Keratinocyte (primary cell): ENCODE data around the gene GBX2. TPM values are rescaled to one million over a fixed set of nuclear protein-coding genes. Genes with fewer than 3 reads are reported as not detected.

Experiments
- DNase-seq: peaks from one replicate; pipeline ENCODE4 v3.0.0-alpha.2; 2011; ENCODE audit warnings: low read depth, missing footprints, low spot score
- FAIRE-seq: peaks from 2 replicates; lab custom pipeline; 2011; peaks lifted over from hg19 to GRCh38; lab: Jason Lieb, UNC
- H2AFZ ChIP-seq: 2 replicates; pipeline ENCODE4 v1.6.0; 2012; ENCODE audit warnings: low read length, control low read depth, inconsistent platforms; ENCODE audit not compliant: control insufficient read depth
- H3K27ac ChIP-seq: 2 replicates; pipeline ENCODE4 v1.5.1; 2011; ENCODE audit warnings: low read length; ENCODE audit not compliant: control insufficient read depth, insufficient read depth
- H3K27me3 ChIP-seq: 3 replicates; pipeline ENCODE4 v1.6.0; 2011; ENCODE audit warnings: low read length; ENCODE audit not compliant: control insufficient read depth, insufficient read depth; ENCODE audit errors: extremely low read depth
- H3K36me3 ChIP-seq, 2 experiments: 2 replicates in 1 of 2; 3 replicates in 1 of 2; pipeline ENCODE4 v1.5.1; 2011; ENCODE audit warnings: low read length in 2 of 2, mild to moderate bottlenecking in 1 of 2; ENCODE audit not compliant: control insufficient read depth in 2 of 2, insufficient read depth in 2 of 2; ENCODE audit errors: extremely low read depth in 1 of 2
- H3K4me1 ChIP-seq: 3 replicates; pipeline ENCODE4 v1.5.1; 2011; ENCODE audit warnings: low read length; ENCODE audit not compliant: control insufficient read depth, insufficient read depth; ENCODE audit errors: extremely low read depth
- H3K4me2 ChIP-seq: 3 replicates; pipeline ENCODE4 v1.6.0; 2011; ENCODE audit warnings: low read depth, low read length; ENCODE audit not compliant: control insufficient read depth, insufficient read depth; ENCODE audit errors: extremely low read depth
- H3K4me3 ChIP-seq, 3 experiments: fragments of 200-600 bp in 1 of 3; sonication (generic) in 1 of 3; 2 replicates in 2 of 3; 3 replicates in 1 of 3; pipeline ENCODE4 v1.5.1; 2011 to 2016; ENCODE audit warnings: low read length in 3 of 3, mild to moderate bottlenecking in 3 of 3, control low read depth in 2 of 3, inconsistent platforms in 1 of 3, low read depth in 1 of 3, mixed read lengths in 1 of 3, mixed run types in 1 of 3, moderate library complexity in 1 of 3; ENCODE audit not compliant: control insufficient read depth in 2 of 3, insufficient read depth in 2 of 3; ENCODE audit errors: extremely low read depth in 1 of 3
- H3K79me2 ChIP-seq: 2 replicates; pipeline ENCODE4 v1.6.0; 2012; ENCODE audit warnings: low read length; ENCODE audit not compliant: control insufficient read depth, insufficient read depth
- H3K9ac ChIP-seq: 3 replicates; pipeline ENCODE4 v1.6.0; 2011; ENCODE audit warnings: low read length; ENCODE audit not compliant: control insufficient read depth, insufficient read depth; ENCODE audit errors: extremely low read depth
- H3K9me1 ChIP-seq: 3 replicates; pipeline ENCODE4 v1.6.0; 2011; ENCODE audit warnings: low read length; ENCODE audit not compliant: control insufficient read depth, insufficient read depth; ENCODE audit errors: extremely low read depth
- H3K9me3 ChIP-seq: 2 replicates; pipeline ENCODE4 v1.5.1; 2012; ENCODE audit warnings: low read depth, low read length; ENCODE audit not compliant: control insufficient read depth
- H4K20me1 ChIP-seq: 3 replicates; pipeline ENCODE4 v1.6.0; 2011; ENCODE audit warnings: low read length; ENCODE audit not compliant: control insufficient read depth, insufficient read depth; ENCODE audit errors: extremely low read depth
- EZH2 ChIP-seq: IDR thresholded peaks from one replicate; pipeline ENCODE4 v1.6.1; 2012; ENCODE audit warnings: inconsistent platforms, mild to moderate bottlenecking, low read length, moderate library complexity
- dilution Hi-C: fragments of 300-500 bp; cut with MboI; formaldehyde crosslinking; loops from one replicate; pipeline ENCODE4 v1.7.0; 2020; ENCODE audit warnings: low sequenced_read_pairs; ENCODE audit not compliant: extremely low pct_ligation_motif_present
- polyA minus RNA-seq, 3 experiments: library from RNA; depleted of rRNA, polyadenylated mRNA; stranded (reverse); fragments of >200 nt; gene quantifications; 1 replicate in 1 of 3; 2 replicates in 1 of 3; 3 replicates in 1 of 3; pipeline ENCODE4 v1.2.3, GENCODE V29; 2011
- polyA plus RNA-seq, 5 experiments: library from polyadenylated mRNA; depleted of rRNA in 3 of 5; stranded (reverse) in 3 of 5; stranded (forward) in 1 of 5; unstranded in 1 of 5; fragments of >200 nt; gene quantifications; 1 replicate in 1 of 5; 2 replicates in 3 of 5; 3 replicates in 1 of 5; pipeline versions ENCODE4 v1.2.1 to v1.2.3, GENCODE V29; 2011 to 2012; ENCODE audit warnings: missing spikeins in 2 of 5, low read depth in 1 of 5, low replicate concordance in 1 of 5
- TF ChIP-seq, protein P1 (sequence below), 3 experiments: IDR thresholded peaks in 1 of 3; conservative IDR thresholded peaks in 1 of 3; optimal IDR thresholded peaks in 1 of 3; 2 replicates in 2 of 3; 3 replicates in 1 of 3; pipeline versions ENCODE3 to v1.5.1; 2011; ENCODE audit warnings: low read length in 3 of 3, mild to moderate bottlenecking in 3 of 3, moderate library complexity in 2 of 3, control low read depth in 1 of 3, inconsistent platforms in 1 of 3; ENCODE audit not compliant: insufficient read depth in 2 of 3; ENCODE audit errors: extremely low read depth in 1 of 3

Gene GBX2
- polyA plus RNA-seq (0.13 to 0.69 TPM (median 0.17 TPM) in 3 replicates), polyA minus RNA-seq (0.32 TPM in 1 of 3 replicates, not detected in the others)
- polyA plus RNA-seq (2011; ENCODE audit: low read depth): not detected
- polyA plus RNA-seq (2011; cell fraction: cytosol; rRNA removed): 0.07 and 0.23 TPM in 2 replicates
- 0.15 and 0.24 TPM in 2 replicates for polyA plus RNA-seq (2011; cell fraction: nucleus; rRNA removed)
- polyA plus RNA-seq (2012; ENCODE audit: low replicate concordance): 0.13 and 0.84 TPM in 2 replicates
- polyA minus RNA-seq (2011; cell fraction: cytosol; rRNA and poly(A)+ RNA removed): not detected
- polyA minus RNA-seq (2011; cell fraction: nucleus; rRNA and poly(A)+ RNA removed): not detected in 2 replicates

GRCh38 chr2:236168110-236169080 is at the start of gene GBX2:
TSS of gene GBX2 (minus strand) at chr2:236168386. CDS start at chr2:236167971, 415 bp downstream.
- no peaks in the 10 kb centered on the region for H3K79me2 ChIP-seq
- H3K9me3 ChIP-seq: no peaks in the 10 kb centered on the region
- H3K4me1 ChIP-seq: peaks cover 18% of the 10 kb centered on the region
- FAIRE-seq: no peak
- DNase-seq: no peak
- H3K27me3 ChIP-seq: peaks cover 89% of the 10 kb centered on the region
- TF ChIP-seq, protein P1, sequence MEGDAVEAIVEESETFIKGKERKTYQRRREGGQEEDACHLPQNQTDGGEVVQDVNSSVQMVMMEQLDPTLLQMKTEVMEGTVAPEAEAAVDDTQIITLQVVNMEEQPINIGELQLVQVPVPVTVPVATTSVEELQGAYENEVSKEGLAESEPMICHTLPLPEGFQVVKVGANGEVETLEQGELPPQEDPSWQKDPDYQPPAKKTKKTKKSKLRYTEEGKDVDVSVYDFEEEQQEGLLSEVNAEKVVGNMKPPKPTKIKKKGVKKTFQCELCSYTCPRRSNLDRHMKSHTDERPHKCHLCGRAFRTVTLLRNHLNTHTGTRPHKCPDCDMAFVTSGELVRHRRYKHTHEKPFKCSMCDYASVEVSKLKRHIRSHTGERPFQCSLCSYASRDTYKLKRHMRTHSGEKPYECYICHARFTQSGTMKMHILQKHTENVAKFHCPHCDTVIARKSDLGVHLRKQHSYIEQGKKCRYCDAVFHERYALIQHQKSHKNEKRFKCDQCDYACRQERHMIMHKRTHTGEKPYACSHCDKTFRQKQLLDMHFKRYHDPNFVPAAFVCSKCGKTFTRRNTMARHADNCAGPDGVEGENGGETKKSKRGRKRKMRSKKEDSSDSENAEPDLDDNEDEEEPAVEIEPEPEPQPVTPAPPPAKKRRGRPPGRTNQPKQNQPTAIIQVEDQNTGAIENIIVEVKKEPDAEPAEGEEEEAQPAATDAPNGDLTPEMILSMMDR (optimal IDR thresholded peaks at IDR 0.05 in 1 of 3, IDR thresholded peaks at IDR 0.05 in 1 of 3, conservative IDR thresholded peaks at IDR 0.05 in 1 of 3; ENCODE audit: extremely low read depth in 1 of 3, insufficient read depth in 2 of 3, low read length in 3 of 3): peak in 1 of 3 experiments; percentile 22
- no peak for TF ChIP-seq EZH2
- no peaks in the 10 kb centered on the region for H3K36me3 ChIP-seq
- peak within 1 kb of the TSS; percentile 33 for H3K9ac ChIP-seq
- dilution Hi-C loops: no loop called here
- H3K4me2 ChIP-seq: peak within 1 kb of the TSS; percentile 71
- H3K27ac ChIP-seq: no peak within 1 kb of the TSS
- peaks cover 11% of the 10 kb centered on the region for H4K20me1 ChIP-seq
- no peaks in the 10 kb centered on the region for H3K9me1 ChIP-seq
- H3K4me3 ChIP-seq: peak within 1 kb of the TSS; percentile 46 to 67 (median 62)
- H2AFZ ChIP-seq: peak within 1 kb of the TSS; percentile 80

GRCh38 chr2:236217926-236218325 is 49.7 kb upstream of the GBX2 start:
- FAIRE-seq: no peak
- peaks cover 8% of the 10 kb centered on the region for H3K27me3 ChIP-seq

More at GRCh38 chr2:236217926-236218325, 49.7 kb upstream of the GBX2 start:
- dilution Hi-C loops: no loop called here
- no peak for DNase-seq
- peaks cover 10% of the 10 kb centered on the region for H3K4me1 ChIP-seq
- H3K36me3 ChIP-seq: no peaks in the 10 kb centered on the region
- H3K9me1 ChIP-seq: no peaks in the 10 kb centered on the region
- no peak overlapping the region for H2AFZ ChIP-seq
- no peaks in the 10 kb centered on the region for H3K79me2 ChIP-seq
- no peaks in the 10 kb centered on the region for H3K9me3 ChIP-seq
- no peak overlapping the region for H3K4me3 ChIP-seq
- TF ChIP-seq, protein P1 (optimal IDR thresholded peaks at IDR 0.05 in 1 of 3, IDR thresholded peaks at IDR 0.05 in 1 of 3, conservative IDR thresholded peaks at IDR 0.05 in 1 of 3; ENCODE audit: extremely low read depth in 1 of 3, insufficient read depth in 2 of 3, low read length in 3 of 3): no peak
- no peak for TF ChIP-seq EZH2
- no peak overlapping the region for H3K9ac ChIP-seq
- H3K27ac ChIP-seq: no peak overlapping the region
- no peak overlapping the region for H3K4me2 ChIP-seq
- no peaks in the 10 kb centered on the region for H4K20me1 ChIP-seq
